Heart left ventricle (tissue), 16 donors: Measurements from ENCODE around the gene CCDC86. TPM values are rescaled to one million over a fixed set of nuclear protein-coding genes. Genes with fewer than 3 reads are reported as not detected.

Experiments used
- ATAC-seq, 4 donors: fragments of 200-7000 bp; cut with Tn5 transposase; one replicate each; pipeline ENCODE4 v1.9.1; 2020 to 2022; ENCODE audit warnings: moderate library complexity in 4 of 4, mild to moderate bottlenecking in 3 of 4, moderate number of reproducible peaks in 1 of 4
- DNase-seq, 5 donors: peaks; one replicate each; pipeline ENCODE4 v3.0.0-alpha.2; 2020
- H3K27ac ChIP-seq, 12 donors: fragments of 200-600 bp; sonication (generic) in 4 of 12; one replicate each; pipeline versions ENCODE4 v1.5.0 to v1.8.0; 2016 to 2022; ENCODE audit warnings: mild to moderate bottlenecking in 2 of 12
- H3K27me3 ChIP-seq, 9 donors: fragments of 200-600 bp; sonication (generic) in 2 of 9; one replicate each; pipeline versions ENCODE4 v1.5.1 to v1.8.0; 2016 to 2022; ENCODE audit warnings: mild to moderate bottlenecking in 3 of 9
- H3K36me3 ChIP-seq, 9 donors: fragments of 200-600 bp; sonication (generic) in 2 of 9; one replicate each; pipeline versions ENCODE4 v1.5.0 to v1.8.0; 2018 to 2022; ENCODE audit warnings: mild to moderate bottlenecking in 2 of 9
- H3K4me1 ChIP-seq, 12 donors: fragments of 200-600 bp; sonication (generic) in 4 of 12; one replicate each; pipeline versions ENCODE4 v1.5.0 to v1.8.0; 2016 to 2022; ENCODE audit warnings: mild to moderate bottlenecking in 3 of 12
- H3K4me3 ChIP-seq, 12 donors: fragments of 200-600 bp; sonication (generic) in 4 of 12; one replicate each; pipeline versions ENCODE4 v1.5.0 to v1.8.0; 2017 to 2022; ENCODE audit warnings: mild to moderate bottlenecking in 9 of 12, moderate library complexity in 4 of 12
- H3K9me3 ChIP-seq, 12 donors: fragments of 200-600 bp; sonication (generic) in 4 of 12; one replicate each; pipeline versions ENCODE4 v1.5.0 to v1.8.0; 2016 to 2022; ENCODE audit warnings: mild to moderate bottlenecking in 1 of 12
- CTCF ChIP-seq, 12 donors: fragments of 200-600 bp; sonication (generic) in 4 of 12; IDR thresholded peaks; one replicate each; pipeline versions ENCODE4 v1.5.0 to v1.8.0; 2018 to 2022; ENCODE audit warnings: antibody characterized with exemption in 12 of 12, mild to moderate bottlenecking in 5 of 12
- POLR2A ChIP-seq, 2 donors: fragments of 450-650 bp; IDR thresholded peaks; one replicate each; pipeline ENCODE4 v1.6.1; 2017; ENCODE audit warnings: antibody characterized with exemption in 2 of 2, mild to moderate bottlenecking in 2 of 2, moderate library complexity in 2 of 2
- WGBS, 4 donors: extraction: QIAGEN DNeasy Blood & Tissue Kit in 2 of 4; methylation state at CpG; one replicate each; pipeline versions ENCODE4 v1.1.5 to v1.1.7; 2013 to 2018; 5-methylcytosine and 5-hydroxymethylcytosine counted together
- intact Hi-C, 10 donors: fragments of 100-400 bp; cut with DNase I; formaldehyde crosslinking; loops; one replicate each; pipeline versions ENCODE4 v1.11.1 to v1.14.2; 2022
- polyA plus RNA-seq, 2 donors: library from polyadenylated mRNA; stranded (reverse); fragments of 200-250 nt; gene quantifications; one replicate each; pipeline ENCODE4 v1.2.3, GENCODE V29; 2013
- total RNA-seq, 9 donors: library from RNA; depleted of rRNA in 2 of 9; stranded (reverse); fragments of >200 nt in 2 of 9; fragmentation: NEBNext Ultra II Directional in 3 of 9; extraction: Animal tissue kit (Norgen Biotek cat#: 25700) in 3 of 9; gene quantifications; one replicate each; pipeline versions ENCODE4 v1.1.0 to v1.2.4, GENCODE V29; 2016 to 2023
- donor health status: ischemic (EF 13 %, LVEDD 7.1; RV severe dilation, severe dysfunction).
- donor health status: healthy with polysubstance abuse.
- donor health status: DM: no; HTN: yes; CAD: no.
- donor health status: DM: no; HTN: no; CAD: no.
- donor health status: ischemic (EF 25% LVEDD 6.9; RV normal size, moderate dysfunction).
- donor health status: ischemic (EF 25% LVEDD 5.7; RV mildly dilated, moderate dysfunction).
- donor health status: healthy.
- donor health status: DM: yes; HTN: yes; CAD: no.
- donor health status: ischemic (EF 35%, LVEDD 5.7; RV mildly dilated, moderate dysfunction).
- donor health status: nonischemic (EF 11% LVEDD 7.7; RV severe dilation, severe dysfunction).
- donor health status: DM: yes; HTN: yes; CAD: no.
- donor health status: PGD.
- donor health status: ischemic (EF 29% LVEDD 5.4; RV normal size, mild dysfunction).
- donor health status: nonischemic (EF 23%, LVEDD 6.1; RV moderate dilation, normal function).

The CCDC86 gene
- total and polyA plus RNA-seq, 11 donors: 6.0 to 33.3 (median 10.1) TPM

DNA sequence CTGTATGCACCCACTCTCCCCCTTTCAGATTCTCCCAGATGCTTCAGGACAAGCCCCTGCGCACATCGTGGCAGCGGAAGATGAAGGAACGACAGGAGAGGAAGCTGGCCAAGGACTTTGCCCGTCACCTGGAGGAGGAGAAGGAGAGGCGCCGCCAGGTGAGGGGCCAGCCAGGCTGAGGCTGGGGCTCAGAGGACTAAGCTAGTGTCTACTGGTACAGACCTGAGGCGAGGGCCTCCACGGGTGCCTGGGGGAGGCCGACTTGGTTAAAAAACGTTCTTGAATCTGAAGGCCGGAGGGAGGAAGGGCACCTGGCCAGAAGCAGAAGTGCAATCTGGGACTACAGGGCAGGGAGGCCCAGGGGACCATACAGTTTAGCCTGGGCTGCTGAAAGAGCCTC is 6.0 kb downstream of the CCDC86 start:
- intact Hi-C loops: no loop called here
- WGBS, 4 donors: 87 to 92% (median 89%) methylated on average over 12 of the region's 12 CpGs
- DNase-seq: no peak
- H3K27ac ChIP-seq: peak overlapping the region in 2 of 12 donors; percentile 4 to 32
- H3K9me3 ChIP-seq: no peaks in the 10 kb centered on the region
- TF ChIP-seq CTCF (IDR thresholded peaks at IDR 0.05) (no peak), POLR2A (IDR thresholded peaks at IDR 0.05) (no peak)
- ATAC-seq: no peak
- no peaks in the 10 kb centered on the region for H3K27me3 ChIP-seq
- H3K4me3 ChIP-seq: no peak overlapping the region
- peaks cover 0 to 25% (median 12%) of the 10 kb centered on the region in 12 donors for H3K4me1 ChIP-seq
- H3K36me3 ChIP-seq: peaks cover 0 to 58% (median 49%) of the 10 kb centered on the region in 9 donors

- 79 to 88% (median 81%) methylated on average over 6 to 10 of the region's 10 CpGs for WGBS, 4 donors
- TF ChIP-seq CTCF (IDR thresholded peaks at IDR 0.05) (no peak), POLR2A (IDR thresholded peaks at IDR 0.05) (no peak)
- ATAC-seq (no peak), DNase-seq (no peak)
- no peaks in the 10 kb centered on the region for H3K27me3 ChIP-seq
- H3K36me3 ChIP-seq: peaks cover 0 to 58% (median 49%) of the 10 kb centered on the region in 9 donors
- no peak overlapping the region for H3K4me3 ChIP-seq
- no peaks in the 10 kb centered on the region for H3K9me3 ChIP-seq
- H3K4me1 ChIP-seq: peaks cover 0 to 17% (median 5%) of the 10 kb centered on the region in 12 donors
- intact Hi-C loops: no loop called here
- peak overlapping the region in 1 of 12 donors; percentile 32 for H3K27ac ChIP-seq
Measured at GRCh38 chr11:60848714-60849151, 6.8 kb downstream of the CCDC86 start.

GRCh38 chr11:60849641-60850520 is 8.0 kb downstream of the CCDC86 start:
- intact Hi-C loops: no loop called here
- 86 to 92% (median 90%) methylated on average over 29 of the region's 29 CpGs for WGBS, 4 donors
- TF ChIP-seq CTCF (IDR thresholded peaks at IDR 0.05) (no peak), POLR2A (IDR thresholded peaks at IDR 0.05) (no peak)
- Histone ChIP-seq H3K4me1 (peaks cover 0 to 5% (median 0%) of the 10 kb centered on the region in 12 donors), H3K36me3 (peaks cover 0 to 58% (median 49%) of the 10 kb centered on the region in 9 donors), H3K27me3 (no peaks in the 10 kb centered on the region), H3K9me3 (no peaks in the 10 kb centered on the region), H3K27ac (no peak overlapping the region), H3K4me3 (no peak overlapping the region)
- DNase-seq: no peak
- ATAC-seq: no peak

GRCh38 chr11:60851327-60852104 is 9.6 kb downstream of the CCDC86 start:
- ATAC-seq (no peak), DNase-seq (no peak)
- H3K27me3 ChIP-seq: no peaks in the 10 kb centered on the region
- WGBS, 4 donors: 89 to 92% (median 90%) methylated on average over 16 to 17 of the region's 17 CpGs
- H3K36me3 ChIP-seq: peaks cover 0 to 57% (median 49%) of the 10 kb centered on the region in 9 donors
- intact Hi-C loops: no loop called here
- H3K4me1 ChIP-seq: no peaks in the 10 kb centered on the region
- TF ChIP-seq CTCF (IDR thresholded peaks at IDR 0.05) (no peak), POLR2A (IDR thresholded peaks at IDR 0.05) (no peak)
- no peak overlapping the region for H3K27ac ChIP-seq
- no peak overlapping the region for H3K4me3 ChIP-seq
- H3K9me3 ChIP-seq: no peaks in the 10 kb centered on the region
